HepG2 (cell line): ENCODE data around the gene FAM124B. TPM values are rescaled to one million over a fixed set of nuclear protein-coding genes. Genes with fewer than 3 reads are reported as not detected.

Source experiments
- ATAC-seq: fragments of 200-7000 bp; cut with Tn5 transposase; 3 replicates; pipeline ENCODE4 v1.9.1; 2020; ENCODE audit warnings: mild to moderate bottlenecking, moderate library complexity
- BruUV-seq: library from RNA; stranded (reverse); fragments of 400-500 nt; replicated peaks from 2 replicates; lab custom pipeline; 2021; lab: Mats Ljungman, UMichigan
- CTCF ChIA-PET: fragments of 300-600 bp; formaldehyde crosslinking; extraction: SDS; loops from one replicate; lab custom pipeline; 2021; ENCODE audit warnings: low total read pairs, inconsistent platforms, low intra/inter-chr PET ratio; lab: Yijun Ruan, JAX
- POLR2A ChIA-PET: fragments of 350-600 bp; sonication (Branson Sonifier 250); formaldehyde crosslinking; loops from one replicate; lab custom pipeline; 2020; ENCODE audit warnings: antibody characterized with exemption, inconsistent platforms; lab: Yijun Ruan, JAX
- DNase-seq: peaks from one replicate; pipeline ENCODE4 v3.0.0-alpha.2; 2015; ENCODE audit warnings: low spot score
- FAIRE-seq: peaks from 3 replicates; lab custom pipeline; 2011; peaks lifted over from hg19 to GRCh38; lab: Jason Lieb, UNC
- H2AFZ ChIP-seq: one replicate; pipeline ENCODE4 v1.6.1; 2011; ENCODE audit warnings: low read length, inconsistent platforms
- H3K27ac ChIP-seq: fragments of 300-600 bp; 3 replicates; pipeline ENCODE4 v1.8.0; 2011; ENCODE audit warnings: mixed run types, mild to moderate bottlenecking, mixed read lengths, low read length, inconsistent platforms; ENCODE audit not compliant: insufficient read depth; ENCODE audit errors: extremely low read length
- H3K27me3 ChIP-seq, 2 experiments: fragments of 200-600 bp in 1 of 2; 2 replicates in 1 of 2; 3 replicates in 1 of 2; pipeline versions ENCODE4 v1.6.0 to v1.8.0; 2011; ENCODE audit warnings: low read length in 2 of 2, mild to moderate bottlenecking in 2 of 2, moderate library complexity in 2 of 2, inconsistent platforms in 1 of 2; ENCODE audit not compliant: insufficient read depth in 2 of 2, control insufficient read depth in 1 of 2
- H3K36me3 ChIP-seq, 2 experiments: fragments of 200-600 bp in 1 of 2; replicated peaks in 1 of 2; 2 replicates in 1 of 2; 3 replicates in 1 of 2; pipeline versions ENCODE4 v1.5.1 to v1.8.0; 2011; ENCODE audit warnings: low read length in 2 of 2, inconsistent platforms in 1 of 2; ENCODE audit not compliant: insufficient read depth in 2 of 2, control insufficient read depth in 1 of 2
- H3K4me1 ChIP-seq: 2 replicates; pipeline ENCODE4 v1.5.1; 2012; ENCODE audit warnings: low read length, inconsistent platforms; ENCODE audit not compliant: insufficient read depth
- H3K4me2 ChIP-seq: 2 replicates; pipeline ENCODE4 v1.6.0; 2011; ENCODE audit warnings: low read depth, low read length, inconsistent platforms
- H3K4me3 ChIP-seq, 3 experiments: fragments of 200-600 bp in 1 of 3; sonication (generic), shearing (Covaris generic) in 1 of 3; replicated peaks in 1 of 3; 2 replicates each; pipeline ENCODE4 v1.5.1; 2011 to 2016; ENCODE audit warnings: low read length in 3 of 3, inconsistent platforms in 2 of 3, low read depth in 2 of 3, mild to moderate bottlenecking in 2 of 3, control low read depth in 1 of 3, mixed read lengths in 1 of 3; ENCODE audit not compliant: insufficient read depth in 1 of 3
- H3K79me2 ChIP-seq: one replicate; pipeline ENCODE4 v1.6.1; 2011; ENCODE audit warnings: low read length, inconsistent platforms; ENCODE audit not compliant: insufficient read depth
- H3K9ac ChIP-seq: 2 replicates; pipeline ENCODE4 v1.6.0; 2011; ENCODE audit warnings: mild to moderate bottlenecking, low read depth, low read length, inconsistent platforms; ENCODE audit not compliant: insufficient read depth
- H3K9me3 ChIP-seq: 2 replicates; pipeline ENCODE4 v1.5.1; 2012; ENCODE audit warnings: mild to moderate bottlenecking, low read length
- H4K20me1 ChIP-seq: 2 replicates; pipeline ENCODE4 v1.6.0; 2011; ENCODE audit warnings: inconsistent platforms, mild to moderate bottlenecking, low read length, moderate library complexity; ENCODE audit not compliant: insufficient read depth
- CBX2 ChIP-seq, 2 experiments: fragments of 200-600 bp in 1 of 2; sonication (generic); formaldehyde crosslinking in 1 of 2; IDR thresholded peaks; 2 replicates each; pipeline versions ENCODE4 v1.7.0 to v1.8.1; 2018 to 2022; ENCODE audit warnings: low read depth in 2 of 2, low read length in 1 of 2, mild to moderate bottlenecking in 1 of 2, missing genetic modification reagents in 1 of 2
- CBX5 ChIP-seq: sonication (generic); formaldehyde crosslinking; IDR thresholded peaks from 2 replicates; pipeline ENCODE4 v1.4.0; 2020; ENCODE audit warnings: missing genetic modification reagents, borderline replicate concordance
- PHF20 ChIP-seq: sonication (generic); formaldehyde crosslinking; IDR thresholded peaks from 2 replicates; pipeline ENCODE4 v1.5.0; 2020; ENCODE audit warnings: mild to moderate bottlenecking, missing genetic modification reagents
- TFDP2 ChIP-seq: sonication (generic); formaldehyde crosslinking; IDR thresholded peaks from 2 replicates; pipeline ENCODE4 v1.4.0; 2020; ENCODE audit warnings: missing genetic modification reagents
- TRIM24 ChIP-seq: sonication (generic); formaldehyde crosslinking; IDR thresholded peaks from 2 replicates; pipeline ENCODE4 v1.8.0; 2022; ENCODE audit warnings: mild to moderate bottlenecking, missing genetic modification reagents
- ZNF577 ChIP-seq: sonication (generic); formaldehyde crosslinking; IDR thresholded peaks from 2 replicates; pipeline ENCODE4 v1.4.0; 2020; ENCODE audit warnings: mild to moderate bottlenecking, low read depth, missing genetic modification reagents, borderline replicate concordance
- ZNF7 ChIP-seq: IDR thresholded peaks from 2 replicates; pipeline ENCODE4 v1.6.1; 2016; ENCODE audit warnings: missing biosample characterization, missing genetic modification reagents
- WGBS: methylation state at CpG from one replicate; pipeline ENCODE4 v1.1.6; 2017; ENCODE audit warnings: low lambda C conversion rate; 5-methylcytosine and 5-hydroxymethylcytosine counted together
- in situ Hi-C: cut with HindIII; loops from 2 replicates; pipeline ENCODE4 v1.10.0; 2017; ENCODE audit warnings: low pct_unique_long_range_greater_than_20kb; ENCODE audit not compliant: extremely low pct_ligation_motif_present
- intact Hi-C: fragments of 100-400 bp; cut with micrococcal nuclease; formaldehyde crosslinking; loops from one replicate; pipeline ENCODE4 v1.10.0; 2022; ENCODE audit not compliant: unreplicated experiment
- polyA plus RNA-seq, 8 experiments: library from polyadenylated mRNA; depleted of rRNA in 3 of 8; stranded (reverse) in 7 of 8; unstranded in 1 of 8; fragments of >200 nt; fragmentation: Illumina TruSeq in 4 of 8; extraction: Trizol in 4 of 8; gene quantifications; 2 replicates each; pipeline versions ENCODE4 v1.2.1 to v1.2.3, GENCODE V29; 2011 to 2016; ENCODE audit warnings: low read depth in 4 of 8, missing spikeins in 1 of 8, mixed read lengths in 1 of 8; ENCODE audit not compliant: insufficient read depth in 1 of 8
- total RNA-seq, 5 experiments: library from RNA; depleted of rRNA; stranded (reverse); fragments of >200 nt; fragmentation: Illumina TruSeq; extraction: Trizol; gene quantifications; 2 replicates each; pipeline ENCODE4 v1.2.3, GENCODE V29; 2016; ENCODE audit warnings: low read depth in 1 of 5
- TF ChIP-seq, protein P1 (sequence below): sonication (generic); formaldehyde crosslinking; IDR thresholded peaks from 2 replicates; pipeline ENCODE4 v1.8.0; 2022; ENCODE audit warnings: mild to moderate bottlenecking, missing genetic modification reagents, borderline replicate concordance

FAM124B gene
- total and polyA plus RNA-seq, 2 of the 13 experiments (the other 11 are each of a cell fraction or from before 2014, with no cell fraction given) = not detected

- TF ChIP-seq PHF20 (CRISPR knock-in tag) = no peak
- TF ChIP-seq ZNF577 = no peak
- TF ChIP-seq CBX2 (IDR thresholded peaks at IDR 0.05; ENCODE audit: low read depth, low read length) = 0 out of 2 replicates have a peak, but pooled peaks have one; percentile 23
- TF ChIP-seq CBX2 (CRISPR knock-in tag; IDR thresholded peaks at IDR 0.05; ENCODE audit: low read depth) = no peak
- no peak for TF ChIP-seq TRIM24
- no peak for DNase-seq
- no peak for FAIRE-seq
- no peak for ATAC-seq
- H3K4me3 ChIP-seq = no peak overlapping the region
- in situ Hi-C loops (no loop called here), intact Hi-C loops (no loop called here)
- H3K9ac ChIP-seq = no peak overlapping the region
- 38% methylated on average over 2 of the region's 2 CpGs for WGBS
- no peaks in the 10 kb centered on the region for H4K20me1 ChIP-seq
- no peaks in the 10 kb centered on the region for H3K36me3 ChIP-seq
- CTCF ChIA-PET = no interaction called here
- no peak overlapping the region for H3K27ac ChIP-seq
- no peak overlapping the region for H3K4me2 ChIP-seq
- no peak overlapping the region for H2AFZ ChIP-seq
- peaks cover 3 to 12% of the 10 kb centered on the region in 2 experiments; a peak in 3 of 5 replicates for H3K27me3 ChIP-seq
- peaks cover 10% of the 10 kb centered on the region; the same call in 1 of the 2 replicates for H3K9me3 ChIP-seq
- H3K79me2 ChIP-seq = no peaks in the 10 kb centered on the region
- BruUV-seq = no TSS peak
- no peaks in the 10 kb centered on the region for H3K4me1 ChIP-seq
- POLR2A ChIA-PET = no interaction called here
These were observed 1.8 kb upstream of the FAM124B start for GRCh38 chr2:224403657-224404056.

- H3K27ac ChIP-seq = no peak overlapping the region
- TF ChIP-seq CBX5 (no peak), ZNF7 (CRISPR knock-in tag) (no peak), TFDP2 (CRISPR knock-in tag) (no peak)
- TF ChIP-seq, protein P1, sequence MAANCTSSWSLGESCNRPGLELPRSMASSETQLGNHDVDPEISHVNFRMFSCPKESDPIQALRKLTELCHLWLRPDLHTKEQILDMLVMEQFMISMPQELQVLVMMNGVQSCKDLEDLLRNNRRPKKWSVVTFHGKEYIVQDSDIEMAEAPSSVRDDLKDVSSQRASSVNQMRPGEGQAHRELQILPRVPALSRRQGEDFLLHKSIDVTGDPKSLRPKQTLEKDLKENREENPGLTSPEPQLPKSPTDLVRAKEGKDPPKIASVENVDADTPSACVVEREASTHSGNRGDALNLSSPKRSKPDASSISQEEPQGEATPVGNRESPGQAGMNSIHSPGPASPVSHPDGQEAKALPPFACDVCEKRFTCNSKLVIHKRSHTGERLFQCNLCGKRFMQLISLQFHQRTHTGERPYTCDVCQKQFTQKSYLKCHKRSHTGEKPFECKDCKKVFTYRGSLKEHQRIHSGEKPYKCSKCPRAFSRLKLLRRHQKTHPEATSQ (CRISPR knock-in tag) = no peak
- ChIA-PET CTCF (no interaction called here), POLR2A (no interaction called here)
- no peak overlapping the region for H3K9ac ChIP-seq
- in situ Hi-C loops = no loop called here
- DNase-seq (no peak), FAIRE-seq (no peak), ATAC-seq (peak; percentile 29; the same call in 2 of the 3 replicates)
- no peak overlapping the region for H3K4me3 ChIP-seq
- no peaks in the 10 kb centered on the region for H4K20me1 ChIP-seq
- intact Hi-C loops = no loop called here
- no peak overlapping the region for H3K4me2 ChIP-seq
- H3K36me3 ChIP-seq = no peaks in the 10 kb centered on the region
- H3K9me3 ChIP-seq = peaks cover 6% of the 10 kb centered on the region; the same call in 1 of the 2 replicates
- peaks cover 3 to 14% of the 10 kb centered on the region in 2 experiments; a peak in 4 of 5 replicates for H3K27me3 ChIP-seq
- no peaks in the 10 kb centered on the region for H3K79me2 ChIP-seq
- no peak overlapping the region for H2AFZ ChIP-seq
- no peaks in the 10 kb centered on the region for H3K4me1 ChIP-seq
- WGBS = 53% methylated on average over 14 of the region's 22 CpGs
- BruUV-seq = no TSS peak
These were observed 848 bp downstream of the FAM124B start for GRCh38 chr2:224400886-224401632.
